KMS-11 (cell line): ENCODE data around the gene TC2N.
"Not testable (repeated sequence)": the region's sequence is repeated elsewhere in the genome, so short reads cannot be mapped to it uniquely, and the experiment has no call there.

Experiments
- H2AFZ ChIP-seq: fragments of 200-600 bp; sonication (generic); 2 replicates; pipeline ENCODE4 v1.6.1; 2016; ENCODE audit warnings: antibody characterized with exemption, mixed run types, low read depth
- H3K27ac ChIP-seq: fragments of 200-600 bp; sonication (generic); 2 replicates; pipeline ENCODE4 v1.6.1; 2016; ENCODE audit warnings: mild to moderate bottlenecking, mixed run types
- H3K27me3 ChIP-seq: fragments of 200-600 bp; sonication (generic); 2 replicates; pipeline ENCODE4 v1.6.1; 2017; ENCODE audit warnings: mild to moderate bottlenecking, low read depth, mixed run types, moderate library complexity; ENCODE audit not compliant: insufficient read depth
- H3K36me3 ChIP-seq: fragments of 200-600 bp; sonication (generic); 2 replicates; pipeline ENCODE4 v1.6.1; 2017; ENCODE audit warnings: mild to moderate bottlenecking, mixed run types; ENCODE audit not compliant: insufficient read depth
- H3K4me1 ChIP-seq: fragments of 200-600 bp; sonication (generic); 2 replicates; pipeline ENCODE4 v1.6.1; 2016; ENCODE audit warnings: mild to moderate bottlenecking, low read depth, mixed run types; ENCODE audit not compliant: poor library complexity, severe bottlenecking
- H3K4me2 ChIP-seq: fragments of 200-600 bp; sonication (generic); 2 replicates; pipeline ENCODE4 v1.7.0; 2016; ENCODE audit warnings: mild to moderate bottlenecking, mixed run types
- H3K4me3 ChIP-seq: fragments of 200-600 bp; sonication (generic); IDR thresholded peaks from 2 replicates; pipeline ENCODE4 v1.6.1; 2017; ENCODE audit warnings: low read depth, low read length, mixed read lengths; ENCODE audit not compliant: insufficient read depth
- H3K79me2 ChIP-seq: fragments of 200-600 bp; sonication (generic); 2 replicates; pipeline ENCODE4 v1.6.1; 2016; ENCODE audit warnings: low read depth, mixed run types; ENCODE audit not compliant: insufficient read depth
- H3K9ac ChIP-seq: fragments of 200-600 bp; sonication (generic); 2 replicates; pipeline ENCODE4 v1.6.1; 2016; ENCODE audit warnings: mild to moderate bottlenecking, mixed run types
- H4K20me1 ChIP-seq: fragments of 200-600 bp; sonication (generic); 2 replicates; pipeline ENCODE4 v1.6.1; 2016; ENCODE audit warnings: mild to moderate bottlenecking, mixed run types; ENCODE audit not compliant: insufficient read depth
- TF ChIP-seq, protein P1 (sequence below): fragments of 200-600 bp; sonication (generic); conservative IDR thresholded peaks from 2 replicates; pipeline ENCODE4 v1.6.1; 2017; ENCODE audit warnings: low read depth, mild to moderate bottlenecking, antibody characterized with exemption, low read length, moderate library complexity, mixed read lengths

The TC2N gene

DNA sequence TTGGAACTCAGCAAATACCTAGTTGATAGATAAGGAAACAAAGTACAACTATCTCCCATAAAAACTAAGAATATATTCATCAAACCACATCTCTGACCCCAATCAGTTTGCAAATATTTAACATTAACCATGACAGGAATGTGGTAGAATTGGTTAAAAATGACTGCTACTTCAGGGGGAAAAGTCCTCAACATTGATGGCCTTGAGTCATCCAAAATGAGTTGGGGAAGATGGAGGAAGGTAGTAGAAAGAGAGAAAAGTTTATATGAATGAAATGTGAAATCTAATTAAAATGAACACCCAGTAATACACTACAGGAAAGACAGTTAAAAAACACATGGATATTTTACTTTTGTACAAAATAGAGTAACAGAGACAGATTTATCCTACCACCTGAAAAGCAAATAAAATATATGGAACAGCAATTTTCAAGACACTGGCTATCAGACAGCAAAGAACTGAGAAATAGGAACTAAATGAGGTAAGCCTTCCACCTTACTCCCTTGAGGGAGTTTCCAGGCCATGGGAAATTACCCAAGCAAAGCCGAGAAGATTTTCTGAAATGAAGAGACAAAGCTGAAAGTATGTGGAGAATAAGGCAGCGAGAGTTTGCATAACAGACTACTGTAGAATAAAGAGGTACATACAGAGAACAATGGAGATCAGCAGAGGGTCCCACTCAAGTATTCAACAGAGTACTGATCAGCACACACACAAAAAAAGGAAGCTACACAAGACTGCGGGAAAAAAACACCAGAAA is 49.6 kb downstream of the TC2N start:
- TF ChIP-seq, protein P1, sequence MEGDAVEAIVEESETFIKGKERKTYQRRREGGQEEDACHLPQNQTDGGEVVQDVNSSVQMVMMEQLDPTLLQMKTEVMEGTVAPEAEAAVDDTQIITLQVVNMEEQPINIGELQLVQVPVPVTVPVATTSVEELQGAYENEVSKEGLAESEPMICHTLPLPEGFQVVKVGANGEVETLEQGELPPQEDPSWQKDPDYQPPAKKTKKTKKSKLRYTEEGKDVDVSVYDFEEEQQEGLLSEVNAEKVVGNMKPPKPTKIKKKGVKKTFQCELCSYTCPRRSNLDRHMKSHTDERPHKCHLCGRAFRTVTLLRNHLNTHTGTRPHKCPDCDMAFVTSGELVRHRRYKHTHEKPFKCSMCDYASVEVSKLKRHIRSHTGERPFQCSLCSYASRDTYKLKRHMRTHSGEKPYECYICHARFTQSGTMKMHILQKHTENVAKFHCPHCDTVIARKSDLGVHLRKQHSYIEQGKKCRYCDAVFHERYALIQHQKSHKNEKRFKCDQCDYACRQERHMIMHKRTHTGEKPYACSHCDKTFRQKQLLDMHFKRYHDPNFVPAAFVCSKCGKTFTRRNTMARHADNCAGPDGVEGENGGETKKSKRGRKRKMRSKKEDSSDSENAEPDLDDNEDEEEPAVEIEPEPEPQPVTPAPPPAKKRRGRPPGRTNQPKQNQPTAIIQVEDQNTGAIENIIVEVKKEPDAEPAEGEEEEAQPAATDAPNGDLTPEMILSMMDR, result no peak
- Histone ChIP-seq H3K9ac (no peak overlapping the region), H3K4me2 (no peak overlapping the region), H3K4me1 (no peaks in the 10 kb centered on the region), H3K27me3 (no peaks in the 10 kb centered on the region), H3K79me2 (no peaks in the 10 kb centered on the region), H3K27ac (no peak overlapping the region), H4K20me1 (no peaks in the 10 kb centered on the region), H3K4me3 (no peak overlapping the region), H2AFZ (no peak overlapping the region), H3K36me3 (no peaks in the 10 kb centered on the region)

DNA sequence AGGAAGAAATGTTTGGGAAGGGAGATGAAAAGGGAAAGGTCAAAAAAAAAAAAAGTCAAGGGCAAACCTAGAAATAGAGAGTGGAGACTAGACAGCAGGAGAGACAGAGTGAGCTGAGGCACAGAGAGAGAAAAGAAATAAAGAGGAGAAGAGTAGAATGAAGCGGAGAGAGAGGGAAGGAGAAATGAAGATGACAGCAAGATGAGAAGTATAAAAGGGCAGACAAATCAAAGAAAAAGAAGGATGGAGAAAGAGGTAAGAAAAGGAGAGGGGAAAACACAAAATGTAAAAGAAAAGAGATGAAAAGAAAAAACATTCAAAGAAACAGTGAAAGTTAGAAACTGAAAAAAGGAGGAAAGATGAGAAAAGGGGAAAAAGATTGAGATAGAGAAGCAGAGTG is 53.0 kb downstream of the TC2N start:
- Histone ChIP-seq H3K9ac (no peak overlapping the region), H3K79me2 (no peaks in the 10 kb centered on the region), H3K4me1 (no peaks in the 10 kb centered on the region), H2AFZ (no peak overlapping the region), H4K20me1 (no peaks in the 10 kb centered on the region), H3K36me3 (no peaks in the 10 kb centered on the region), H3K4me3 (no peak overlapping the region), H3K4me2 (no peak overlapping the region), H3K27me3 (no peaks in the 10 kb centered on the region), H3K27ac (no peak overlapping the region)
- TF ChIP-seq, protein P1, result no peak

DNA sequence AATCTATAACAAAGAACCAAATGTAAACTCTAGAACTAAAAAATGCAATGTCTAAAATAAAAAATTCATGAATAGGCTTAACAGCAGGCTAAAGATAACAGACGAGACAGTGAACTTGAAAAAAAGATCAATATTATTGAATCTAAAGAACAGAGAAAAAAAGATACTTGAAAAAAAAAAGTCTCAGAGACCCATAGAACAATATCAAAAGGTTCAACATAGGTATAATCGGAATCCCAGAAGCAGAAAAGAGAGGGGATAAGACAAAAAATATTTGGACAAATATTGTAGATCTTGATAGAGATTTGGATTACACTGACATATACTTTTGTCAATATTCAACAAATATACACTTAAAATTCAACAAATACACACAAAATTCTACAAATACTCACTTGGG is 56.6 kb downstream of the TC2N start:
- Histone ChIP-seq H3K9ac (no peak overlapping the region), H3K27me3 (no peaks in the 10 kb centered on the region), H3K4me1 (no peaks in the 10 kb centered on the region), H4K20me1 (no peaks in the 10 kb centered on the region), H3K36me3 (no peaks in the 10 kb centered on the region), H3K79me2 (no peaks in the 10 kb centered on the region), H3K4me2 (no peak overlapping the region), H2AFZ (no peak overlapping the region), H3K4me3 (no peak overlapping the region), H3K27ac (no peak overlapping the region)
- TF ChIP-seq, protein P1, result no peak

DNA sequence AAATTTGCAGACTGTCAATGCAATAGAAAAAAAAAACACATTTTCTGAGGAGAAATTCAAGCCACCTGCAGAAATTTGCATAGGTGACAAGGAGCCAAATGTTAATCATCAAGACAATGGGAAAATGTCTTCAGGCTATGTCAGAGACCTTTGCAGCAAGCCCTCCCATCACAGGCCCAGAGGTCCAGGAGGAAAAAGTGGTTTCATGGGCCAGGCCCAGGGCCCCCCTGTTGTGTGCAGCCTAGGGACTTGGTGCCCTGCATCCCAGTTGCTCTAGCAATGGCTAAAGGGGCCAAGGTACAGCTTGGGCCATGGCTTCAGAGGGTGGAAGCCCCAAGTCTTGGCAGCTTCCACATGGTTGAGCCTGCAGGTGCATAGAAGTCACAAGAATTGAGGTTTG is 60.6 kb downstream of the TC2N start:
- Histone ChIP-seq H2AFZ (no peak overlapping the region), H3K4me2 (no peak overlapping the region)
- TF ChIP-seq, protein P1, result no peak

DNA sequence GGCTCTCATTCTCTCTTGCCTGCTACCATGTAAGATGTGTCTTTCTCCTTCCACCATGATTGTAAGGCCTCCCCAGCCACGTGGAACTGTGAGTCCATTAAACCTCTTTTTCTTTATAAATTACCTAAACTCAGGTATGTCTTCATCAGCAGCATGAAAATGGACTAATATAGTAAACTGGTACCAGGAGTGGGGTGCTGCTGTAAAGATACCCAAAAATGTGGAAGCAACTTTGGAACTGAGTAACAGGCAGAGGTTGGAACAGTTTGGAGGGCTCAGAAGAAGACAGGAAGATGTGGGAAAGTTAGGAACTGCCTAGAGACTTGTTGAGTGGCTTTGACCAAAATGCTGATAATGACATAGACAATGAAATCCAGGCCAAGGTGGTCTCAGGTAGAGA is 61.2 kb downstream of the TC2N start:
- not testable (repeated sequence) for H3K36me3 ChIP-seq, H3K4me1 ChIP-seq, H3K4me3 ChIP-seq, H2AFZ ChIP-seq, H3K79me2 ChIP-seq, H3K4me2 ChIP-seq, H3K27me3 ChIP-seq, H4K20me1 ChIP-seq, H3K9ac ChIP-seq, H3K27ac ChIP-seq

More for the DNA sequence above, 60.6 kb downstream of the TC2N start:
- no peaks in the 10 kb centered on the region for H4K20me1 ChIP-seq
- no peaks in the 10 kb centered on the region for H3K36me3 ChIP-seq
- no peak overlapping the region for H3K9ac ChIP-seq
- no peaks in the 10 kb centered on the region for H3K79me2 ChIP-seq
- no peaks in the 10 kb centered on the region for H3K4me1 ChIP-seq
- H3K4me3 ChIP-seq, result no peak overlapping the region
- no peak overlapping the region for H3K27ac ChIP-seq
- no peaks in the 10 kb centered on the region for H3K27me3 ChIP-seq
